IPS-NIHi7 (cell line): ENCODE results near the gene ITGAL.
"Not testable (repeated sequence)": the region's sequence is repeated elsewhere in the genome, so short reads cannot be mapped to it uniquely, and the experiment has no call there.

Experiments used
- DNase-seq: peaks from one replicate; pipeline ENCODE4 v3.0.0; 2012; ENCODE audit warnings: mixed read lengths; ENCODE audit errors: extremely low spot score

ITGAL gene

DNA sequence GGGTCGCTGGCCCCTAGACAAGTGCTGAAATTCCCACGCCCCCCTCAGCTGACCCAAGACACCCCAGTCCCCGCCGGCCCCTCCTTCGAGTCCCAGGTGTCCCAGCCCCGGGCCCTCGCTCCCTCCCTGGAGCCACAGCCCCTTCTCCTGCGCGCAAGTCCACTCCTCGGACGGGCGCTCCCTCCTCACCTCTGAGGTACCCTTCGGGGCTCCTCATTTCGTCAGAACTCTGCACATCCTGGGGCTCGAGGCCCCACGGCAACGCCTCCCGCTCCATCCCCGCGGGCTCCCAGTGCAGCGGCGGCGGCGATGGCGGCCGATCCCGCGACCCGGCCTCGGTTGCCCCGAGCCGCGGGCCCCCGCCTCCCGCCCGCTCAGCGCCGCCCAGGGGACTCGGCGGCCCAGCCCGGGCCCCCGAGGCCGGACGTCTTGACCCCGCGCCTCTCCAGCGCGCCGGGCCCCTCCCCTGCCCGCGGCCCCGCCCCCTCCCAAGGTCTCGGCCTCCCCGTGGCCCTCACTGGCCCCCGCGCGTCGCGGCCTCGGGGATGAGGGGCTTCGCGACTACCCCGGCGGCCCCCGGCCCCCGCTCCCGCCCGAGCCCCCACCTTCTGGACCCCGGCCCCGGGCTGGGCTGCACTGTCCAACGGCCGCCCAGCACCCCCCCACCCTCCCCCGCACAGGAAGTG, 53.7 kb downstream of the ITGAL start, which contains the start of gene ZNF768:
Gene ZNF768 (minus strand): TSS at position 430 of the 686 bp plus-strand sequence. CDS start 153 bp downstream, at position 277.
- peak; percentile 80 for DNase-seq

DNA sequence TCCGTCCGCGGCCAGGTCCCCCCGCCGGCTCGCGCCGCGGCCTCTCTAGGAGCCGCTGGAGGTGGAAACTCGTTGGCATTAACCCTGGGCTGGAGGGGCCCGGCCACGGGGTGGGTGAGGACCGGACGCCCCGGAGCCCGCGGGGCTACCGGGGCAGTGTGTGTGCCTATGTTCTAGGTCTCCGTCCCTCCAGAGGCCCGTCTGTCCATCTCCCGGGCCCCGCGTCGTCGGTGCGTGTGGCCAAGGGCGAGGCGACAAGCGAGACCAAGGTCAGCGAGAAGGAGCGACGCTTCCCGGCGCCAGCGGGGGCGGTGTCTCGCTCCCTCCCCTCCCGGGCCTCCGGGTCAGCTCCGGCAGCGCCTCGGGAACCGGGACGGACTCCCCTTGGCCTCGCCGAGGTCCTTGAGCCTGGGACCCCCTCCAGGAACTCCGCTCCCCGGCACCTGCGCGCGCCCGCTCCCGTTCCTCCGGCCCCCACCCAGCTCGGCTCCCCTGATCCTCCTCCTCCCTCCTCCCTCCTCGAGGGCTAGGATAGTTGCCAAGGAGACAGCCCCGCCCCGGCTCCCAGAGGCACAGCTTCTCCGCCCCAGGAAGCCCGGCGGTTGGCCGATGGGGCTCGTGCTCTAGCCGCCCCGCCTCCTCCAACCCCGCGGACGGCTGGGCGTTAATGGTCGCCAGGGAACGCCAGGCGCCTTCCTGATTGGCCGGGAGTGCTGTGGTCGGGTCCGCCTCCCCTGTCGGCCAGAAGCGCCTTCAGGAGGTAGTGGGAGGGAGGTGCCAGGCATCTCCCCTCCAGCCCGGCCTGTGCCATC, 54.5 kb downstream of the ITGAL start:
- peak; percentile 98 for DNase-seq

DNA sequence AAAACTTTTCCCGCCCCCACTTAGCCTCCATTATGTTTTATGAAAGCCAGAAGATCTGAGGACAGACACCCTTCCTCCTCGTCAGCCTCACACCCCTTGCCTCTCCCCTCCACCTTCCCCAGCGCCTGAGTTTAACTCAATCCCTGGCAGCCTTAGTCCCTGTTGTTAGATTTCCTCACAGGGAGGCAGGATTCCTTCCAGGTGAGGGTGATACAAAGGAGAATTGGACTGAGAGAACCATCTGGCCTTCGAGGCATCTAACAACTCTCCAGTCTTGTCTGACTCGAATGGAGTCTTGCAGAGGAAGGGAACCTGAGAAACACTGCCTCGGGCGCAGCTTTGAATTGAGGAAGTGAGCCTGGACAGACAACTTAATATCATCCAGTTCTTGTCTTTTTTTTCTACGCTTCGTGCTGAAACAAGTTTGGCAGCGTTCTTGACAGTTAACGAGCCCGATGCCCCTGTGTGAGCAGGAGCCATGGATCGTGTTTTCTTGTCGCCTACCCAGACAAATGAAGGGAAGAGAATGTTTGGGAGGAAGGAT, 55.2 kb downstream of the ITGAL start:
- DNase-seq = peak; percentile 35

DNA sequence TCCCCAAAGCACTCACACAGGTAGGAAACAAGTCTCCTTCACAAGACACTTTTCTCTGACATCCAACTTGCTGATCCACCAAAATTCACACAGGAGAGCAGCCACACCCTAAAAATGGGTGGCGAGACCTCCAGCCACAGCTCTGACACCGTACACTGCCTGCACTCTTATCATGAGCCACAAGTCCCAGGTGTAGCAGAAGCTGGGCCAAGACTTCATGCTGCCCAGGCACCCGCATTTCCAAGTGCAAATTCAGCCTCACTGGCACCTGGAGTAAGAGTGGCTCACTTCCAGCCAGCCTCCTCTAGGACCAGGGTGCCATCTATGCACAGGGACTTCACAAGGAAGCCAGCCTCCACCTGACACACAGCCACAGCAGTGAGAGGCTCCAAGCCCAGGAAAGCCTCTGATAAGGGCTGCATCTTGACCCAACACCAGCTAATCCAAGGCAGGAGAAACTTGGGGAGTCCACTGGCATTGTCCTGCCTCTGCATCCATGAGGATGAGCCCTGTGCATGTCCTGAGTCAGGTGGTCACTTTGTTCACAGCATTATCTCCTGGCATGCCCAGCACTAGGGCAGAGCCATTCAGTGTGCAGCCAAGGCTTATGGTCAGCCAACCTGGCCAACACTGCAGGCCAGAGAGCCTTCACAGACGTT, 56.4 kb downstream of the ITGAL start:
- DNase-seq = no peak

DNA sequence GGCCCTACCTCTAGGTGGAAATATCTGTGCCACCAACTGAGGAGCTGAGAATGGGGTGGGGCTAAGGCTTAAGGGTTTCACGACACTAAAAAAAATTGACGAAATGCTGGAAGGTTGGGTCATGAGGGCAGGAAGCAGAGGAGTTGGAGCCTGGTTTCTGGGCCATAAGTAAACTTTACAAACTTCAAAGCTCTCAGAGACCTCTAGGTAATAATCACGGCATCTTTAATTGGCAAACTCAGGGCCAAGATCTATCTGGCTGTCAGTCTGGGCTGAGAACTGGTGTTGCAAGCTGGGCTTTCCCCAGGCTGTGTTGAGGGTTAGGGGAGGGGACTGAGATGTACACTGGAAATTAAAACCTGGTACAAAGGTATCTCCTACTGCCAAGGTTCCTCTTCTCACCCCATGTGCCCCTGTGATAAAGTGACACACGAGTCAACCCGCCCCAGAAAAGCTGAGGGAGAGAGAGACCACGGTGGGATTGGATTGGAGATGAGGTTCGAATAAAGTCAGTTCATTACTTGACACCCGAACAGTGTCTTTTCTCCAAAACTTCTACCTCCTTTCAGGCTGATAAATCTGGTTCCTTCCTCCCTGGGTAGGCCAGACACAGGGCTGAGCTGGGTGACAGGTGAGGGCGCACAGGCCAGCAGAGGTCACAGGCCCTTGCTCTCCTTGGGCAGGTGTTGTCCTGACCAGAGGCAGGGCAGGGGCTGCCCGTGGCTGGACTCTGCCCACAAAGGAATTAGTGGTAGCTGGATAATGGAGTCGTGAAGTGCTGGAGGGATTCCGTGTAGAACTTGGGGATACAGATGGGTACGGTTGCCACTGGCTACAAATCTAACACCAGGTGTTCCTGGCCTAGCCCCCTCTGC, 57.9 kb downstream of the ITGAL start:
- no peak for DNase-seq

DNA sequence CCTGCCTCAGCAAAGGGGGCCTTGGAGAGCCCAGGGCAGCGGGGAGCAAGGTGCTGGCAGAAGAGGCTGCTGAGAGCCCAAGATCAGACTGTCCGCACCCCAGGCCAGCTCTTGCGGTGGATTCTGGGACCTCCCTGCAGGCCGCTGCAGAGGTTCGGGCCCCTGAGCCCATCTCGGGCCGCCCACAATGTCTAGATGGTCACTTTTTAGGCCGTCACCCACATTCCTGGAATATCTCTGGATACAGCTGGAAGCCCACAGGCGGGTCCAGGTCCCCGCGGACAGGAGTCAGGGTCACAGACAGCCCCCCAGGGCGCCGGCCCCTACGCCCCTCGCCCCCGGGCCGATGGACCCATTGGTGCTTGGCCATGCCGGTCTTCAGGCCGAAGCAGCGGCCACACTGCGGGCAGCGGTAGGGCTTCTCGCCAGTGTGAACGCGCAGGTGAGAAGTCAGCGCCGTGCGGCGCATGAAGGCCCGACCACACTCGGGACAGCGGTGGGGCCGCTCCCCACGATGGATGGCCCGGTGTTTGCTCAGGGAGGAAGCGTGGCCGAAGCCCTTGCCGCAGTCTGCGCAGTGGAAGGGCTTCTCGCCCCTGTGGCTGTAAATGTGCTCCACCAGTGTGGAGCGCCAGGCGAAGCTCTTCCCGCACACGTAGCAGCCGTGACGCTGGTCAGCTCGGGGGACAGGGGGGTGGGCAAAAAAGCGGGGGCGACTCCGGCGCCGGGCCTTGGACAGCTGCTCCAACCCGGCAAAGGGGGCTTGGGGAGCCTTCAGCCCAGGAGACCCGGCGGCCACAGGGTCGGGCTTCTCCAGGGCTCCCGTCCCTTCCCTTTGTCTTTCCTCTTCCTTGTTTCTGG, 60.0 kb downstream of the ITGAL start:
- DNase-seq = no peak

DNA sequence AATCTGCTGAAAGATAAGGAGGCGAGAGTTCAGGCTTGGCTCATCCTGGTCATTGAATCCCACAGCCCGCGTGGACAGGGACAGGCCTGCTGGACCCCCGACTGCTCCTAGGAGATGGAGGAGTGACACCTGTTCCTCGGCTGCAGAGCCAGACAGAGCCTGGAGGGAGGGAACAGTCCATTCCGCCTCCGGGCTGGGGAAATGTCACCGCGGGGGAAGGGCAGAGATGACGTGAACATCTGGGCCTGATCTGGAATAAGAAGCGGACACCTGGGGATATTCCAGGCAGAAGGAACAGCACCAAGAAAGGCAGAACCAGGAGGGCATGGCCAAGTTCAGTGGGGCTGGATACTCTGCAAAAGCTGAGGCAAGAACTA, 60.6 kb downstream of the ITGAL start:
- DNase-seq = no peak

DNA sequence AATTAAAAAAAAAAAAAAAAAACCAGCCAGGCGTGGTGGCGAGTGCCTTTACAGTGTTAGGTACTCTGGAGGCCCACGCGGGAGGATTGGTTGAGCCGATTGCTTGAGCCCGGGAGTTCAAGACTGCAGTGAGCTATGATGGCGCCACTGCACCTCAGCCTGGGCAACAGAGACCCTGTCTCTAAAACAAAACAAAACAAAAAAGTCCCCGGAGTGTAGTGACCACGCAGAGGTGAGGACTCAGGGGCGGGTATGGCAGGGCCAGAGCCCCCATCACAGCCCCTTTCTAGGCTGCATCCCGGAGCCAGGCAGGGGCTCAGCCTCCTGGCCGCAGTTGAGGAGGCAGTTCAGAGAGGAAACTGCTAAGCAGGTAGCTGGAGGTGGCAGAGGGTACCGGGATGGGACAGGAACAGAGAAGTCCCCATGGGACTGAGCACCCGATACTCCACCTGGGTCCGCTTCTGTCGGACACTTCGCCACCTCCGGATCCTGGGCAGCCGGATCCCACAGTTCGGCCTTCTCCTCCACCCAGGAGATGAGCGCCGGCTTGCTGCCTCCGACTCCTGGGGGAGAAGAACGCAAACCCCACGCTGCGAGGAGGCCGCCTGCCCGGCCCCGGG, 61.3 kb downstream of the ITGAL start:
- no peak for DNase-seq

DNA sequence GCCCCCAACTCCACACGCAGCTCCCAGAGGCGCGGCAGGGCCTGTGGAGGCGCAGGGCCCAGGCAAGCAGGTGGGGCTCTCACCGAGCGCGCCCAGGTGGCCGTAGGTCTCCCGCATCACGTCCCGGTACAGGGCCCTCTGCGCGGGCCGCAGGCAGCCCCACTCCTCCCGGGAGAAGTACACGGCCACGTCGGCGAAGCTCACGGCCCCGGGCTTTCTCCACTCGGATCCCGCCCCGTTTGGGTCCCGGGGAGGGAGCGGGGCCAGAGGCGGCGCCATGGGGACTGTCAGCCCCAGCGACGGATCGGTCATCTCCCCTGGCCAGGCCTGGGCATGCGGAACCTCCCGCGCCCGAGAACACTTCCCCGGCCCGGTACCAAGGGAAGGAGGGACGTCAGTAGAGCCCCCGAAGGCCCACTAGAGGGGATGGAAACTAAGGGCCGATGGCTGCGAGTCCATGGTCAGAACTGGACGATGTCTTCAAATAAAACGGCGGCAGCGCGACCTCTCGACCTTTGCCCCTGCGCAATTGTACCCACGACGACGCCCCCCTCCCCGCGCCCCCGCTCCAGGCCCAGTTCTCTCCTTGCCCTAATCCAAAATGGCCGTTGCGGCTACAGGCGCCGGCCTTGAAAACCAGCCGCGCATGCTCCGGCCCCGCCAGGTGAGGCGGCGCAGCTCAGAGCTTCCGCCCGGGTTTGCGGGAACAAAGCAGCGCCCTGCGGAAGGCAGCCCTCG, 62.0 kb downstream of the ITGAL start, which contains the start of gene ZNF747:
Gene ZNF747 (minus strand): TSS at position 491 of the 738 bp plus-strand sequence. CDS start 179 bp downstream, at position 312.
- DNase-seq = peak; percentile 87

DNA sequence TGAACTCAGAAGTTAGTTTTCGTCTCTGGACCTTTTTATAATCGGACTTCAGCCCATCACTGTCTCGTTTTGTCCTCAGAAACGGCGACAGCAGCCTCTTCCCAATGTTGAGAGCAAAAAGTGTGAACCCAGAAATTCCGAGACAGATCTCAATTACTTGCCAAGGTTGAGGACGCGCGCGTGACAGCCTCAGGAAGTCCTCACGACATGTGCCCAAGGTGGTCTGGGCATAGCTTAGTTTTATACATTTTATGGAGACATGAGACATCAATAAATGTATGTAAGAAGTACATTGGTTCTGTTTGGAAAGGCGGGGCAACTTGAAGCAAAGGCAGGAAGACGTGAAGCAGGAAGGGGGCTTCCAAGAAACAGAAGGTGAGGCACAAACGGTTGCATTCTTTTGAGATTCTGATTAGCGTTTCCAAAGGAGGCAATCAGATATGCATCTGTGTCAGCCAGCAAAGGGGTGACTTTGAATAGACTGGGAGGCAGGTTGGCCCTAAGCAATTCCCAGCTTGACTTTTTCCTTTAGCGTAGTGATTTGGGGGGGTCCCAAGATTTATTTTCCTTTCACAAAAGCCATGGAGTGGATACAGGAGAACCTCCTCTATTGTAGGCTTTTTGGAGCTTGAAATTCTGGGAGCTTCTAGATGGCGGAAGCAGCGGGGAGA, 62.7 kb downstream of the ITGAL start:
- no peak for DNase-seq

DNA sequence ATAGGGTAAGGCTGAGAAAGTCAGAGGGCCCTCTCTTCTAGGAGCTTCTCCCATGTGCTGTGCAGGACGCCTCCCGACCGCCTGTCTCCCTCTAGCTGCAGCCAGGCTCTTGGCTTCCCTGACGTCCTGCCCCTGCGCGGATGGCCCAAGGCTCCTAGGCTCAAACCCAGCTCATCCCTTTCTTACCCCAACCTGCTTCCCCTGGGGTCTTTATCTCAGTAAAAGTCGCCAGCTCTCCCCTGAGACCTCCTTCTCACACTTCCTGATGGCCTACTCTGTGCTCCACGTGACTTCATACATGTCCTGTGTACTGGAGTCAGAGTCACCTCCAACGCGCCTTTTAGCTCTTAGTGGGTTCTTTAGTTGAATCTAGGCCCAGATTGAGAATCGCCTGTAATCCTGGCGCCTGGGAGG, 63.2 kb downstream of the ITGAL start:
- DNase-seq = peak; percentile 80

DNA sequence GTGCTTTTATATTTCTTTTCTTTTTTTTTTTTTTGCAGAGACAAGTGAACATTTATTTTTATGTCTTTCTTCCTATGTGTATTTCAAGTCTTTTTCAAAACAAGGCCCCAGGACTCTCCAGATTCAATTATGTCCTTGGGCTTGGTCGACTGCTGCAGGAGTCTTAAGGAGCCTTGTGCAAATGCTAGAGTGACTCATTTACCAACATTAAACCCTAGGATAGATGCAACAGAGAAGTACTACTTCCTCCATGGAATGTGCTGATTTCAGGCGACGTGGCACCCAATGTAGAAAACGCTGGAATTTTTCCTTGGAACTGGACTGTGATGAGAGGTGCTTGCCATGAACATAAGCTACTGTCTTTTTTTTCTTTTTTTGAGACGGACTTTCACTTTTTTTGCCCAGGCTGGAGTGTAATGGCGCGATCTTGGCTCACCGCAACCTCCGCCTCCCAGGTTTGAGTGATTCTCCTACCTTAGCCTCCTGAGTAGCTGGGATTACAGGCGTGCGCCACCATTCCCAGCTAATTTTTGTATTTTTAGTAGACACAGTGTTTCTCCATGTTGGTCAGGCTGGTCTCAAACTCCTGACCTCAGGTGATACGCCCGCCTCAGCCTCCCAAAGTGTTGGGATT, 64.0 kb downstream of the ITGAL start:
- not testable (repeated sequence) for DNase-seq

DNA sequence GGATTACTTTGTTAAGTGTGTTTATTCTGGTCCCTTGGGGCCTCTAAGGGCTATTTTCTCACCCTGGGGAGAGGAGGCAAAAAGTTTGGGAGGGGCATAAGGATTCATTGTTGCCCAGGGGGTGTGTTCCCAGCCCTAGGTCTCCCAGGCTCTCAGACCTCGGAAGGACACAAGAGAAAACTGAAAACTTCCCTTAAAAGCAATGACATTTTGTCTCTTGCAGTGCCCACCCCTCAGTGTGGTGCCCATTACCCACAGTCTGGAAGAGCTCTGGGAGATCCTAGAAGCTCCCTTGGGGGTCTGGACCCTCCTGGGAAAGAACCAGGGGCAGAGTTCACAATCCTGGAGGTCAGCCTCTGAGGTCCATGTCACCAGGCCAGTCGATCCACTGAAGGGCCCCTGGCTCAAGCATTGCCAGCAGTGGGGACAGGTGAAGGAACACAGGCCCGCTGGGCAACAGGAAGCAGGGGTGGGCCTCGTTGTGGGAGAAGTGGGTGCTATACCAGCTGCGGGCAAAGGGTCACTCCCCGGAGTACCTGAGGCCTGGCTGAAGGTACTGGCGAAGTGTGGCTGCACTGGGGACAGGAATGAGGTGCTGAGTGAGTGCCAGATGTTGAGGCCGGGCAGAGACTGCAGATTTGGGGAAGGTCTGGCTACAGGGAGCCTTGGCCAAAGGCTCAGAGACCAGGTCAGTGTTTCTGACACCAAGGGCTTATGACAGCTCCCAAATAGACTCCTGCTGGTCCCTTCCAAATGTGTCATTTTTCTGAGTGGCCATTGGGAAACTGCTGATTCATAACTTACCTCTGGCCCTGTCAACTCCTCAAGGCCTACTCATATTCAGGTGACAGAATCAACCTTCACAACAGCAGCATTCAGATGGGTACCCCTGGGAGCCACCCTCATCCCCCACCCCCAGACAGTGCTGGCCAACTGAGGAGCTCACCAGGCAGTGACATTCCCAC, 66.7 kb downstream of the ITGAL start:
- no peak for DNase-seq

DNA sequence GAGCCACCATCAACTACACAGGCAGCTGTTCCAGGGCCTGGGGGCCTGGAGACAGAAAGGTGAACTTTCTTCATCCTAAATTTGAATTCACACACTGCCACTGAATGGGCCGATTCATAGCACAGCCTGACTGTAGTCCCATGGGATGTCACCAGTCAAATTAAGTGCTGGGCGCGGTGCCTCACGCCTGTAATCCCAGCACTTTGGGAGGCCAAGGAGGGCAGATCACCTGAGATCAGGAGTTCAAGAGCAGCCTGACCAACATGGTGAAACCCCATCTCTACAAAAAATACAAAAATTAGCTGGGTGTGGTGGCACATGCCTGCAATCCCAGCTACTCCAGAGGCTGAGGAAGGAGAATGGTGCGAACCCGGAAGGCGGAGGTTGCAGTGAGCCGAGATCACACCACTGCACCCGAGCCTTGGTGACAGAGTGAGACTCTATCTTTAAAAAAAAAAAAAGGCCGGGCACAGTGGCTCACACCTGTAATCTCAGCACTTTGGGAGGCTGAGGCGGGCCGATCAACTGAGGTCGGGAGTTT, 67.5 kb downstream of the ITGAL start:
- not testable (repeated sequence) for DNase-seq

DNA sequence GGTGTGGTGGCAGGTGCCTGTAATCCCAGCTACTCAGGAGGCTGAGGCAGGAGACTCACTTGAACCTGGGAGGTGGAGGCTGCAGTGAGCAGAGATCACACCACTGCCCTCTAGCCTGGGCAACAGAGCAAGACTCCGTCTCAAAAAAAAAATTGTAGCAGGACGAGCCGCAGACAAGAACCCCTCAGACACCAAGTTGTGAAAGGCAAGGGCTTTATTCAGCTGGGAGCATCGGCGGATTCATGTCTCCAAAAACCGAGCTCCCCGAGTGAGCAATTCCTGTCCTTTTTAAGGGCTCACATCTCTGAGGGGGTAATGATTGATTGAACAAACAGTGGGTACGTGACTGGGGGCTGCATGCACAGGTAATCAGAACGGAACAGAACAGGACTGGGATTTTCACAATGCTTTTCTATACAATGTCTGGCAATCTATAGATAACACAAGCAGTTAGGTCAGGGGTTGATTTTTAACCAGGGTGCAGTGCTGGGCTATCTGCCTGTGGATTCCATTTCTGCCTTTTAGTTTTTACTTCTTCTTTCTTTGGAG, 68.4 kb downstream of the ITGAL start:
- not testable (repeated sequence) for DNase-seq
